MM.1S (cell line): ENCODE results near the gene RNASEH2A.
A peak's percentile ranks its signal among the peaks of the same experiment; 100 is the strongest.

Experiments
- DNase-seq: peaks from one replicate; pipeline ENCODE4 v3.0.0-alpha.2; 2015
- H2AFZ ChIP-seq: fragments of 300-600 bp; sonication (generic); 2 replicates; pipeline ENCODE4 v1.6.0; 2016; ENCODE audit warnings: antibody characterized with exemption, low read length
- H3F3A ChIP-seq: fragments of 300-600 bp; sonication (generic); 2 replicates; pipeline ENCODE4 v1.6.1; 2016; ENCODE audit warnings: mild to moderate bottlenecking, antibody characterized with exemption, low read length, moderate library complexity, mixed read lengths; ENCODE audit not compliant: insufficient read depth
- H3K27ac ChIP-seq: fragments of 300-600 bp; sonication (generic); 2 replicates; pipeline ENCODE4 v1.5.1; 2016; ENCODE audit warnings: mild to moderate bottlenecking, low read length
- H3K27me3 ChIP-seq: fragments of 300-600 bp; sonication (generic); replicated peaks from 2 replicates; pipeline ENCODE4 v1.6.0; 2016; ENCODE audit warnings: low read length; ENCODE audit not compliant: insufficient read depth
- H3K36me3 ChIP-seq: fragments of 300-600 bp; sonication (generic); replicated peaks from 2 replicates; pipeline ENCODE4 v1.6.1; 2016; ENCODE audit warnings: mild to moderate bottlenecking, low read length, mixed read lengths; ENCODE audit not compliant: insufficient read depth
- H3K4me1 ChIP-seq: fragments of 300-600 bp; sonication (generic); 2 replicates; pipeline ENCODE4 v1.6.1; 2016; ENCODE audit warnings: low read length, mixed read lengths
- H3K4me2 ChIP-seq: fragments of 300-600 bp; sonication (generic); 2 replicates; pipeline ENCODE4 v1.6.0; 2016; ENCODE audit warnings: low read depth, low read length
- H3K4me3 ChIP-seq: fragments of 300-600 bp; sonication (generic); 2 replicates; pipeline ENCODE4 v1.5.1; 2016; ENCODE audit warnings: low read length, mixed read lengths
- H3K79me2 ChIP-seq: fragments of 300-600 bp; sonication (generic); 2 replicates; pipeline ENCODE4 v1.6.1; 2016; ENCODE audit warnings: mixed run types, low read length, mixed read lengths
- H3K9ac ChIP-seq: fragments of 300-600 bp; sonication (generic); 2 replicates; pipeline ENCODE4 v1.6.1; 2016; ENCODE audit warnings: low read length, mixed read lengths
- H3K9me2 ChIP-seq: fragments of 300-600 bp; sonication (generic); replicated peaks from 2 replicates; pipeline ENCODE4 v1.6.1; 2016; ENCODE audit warnings: mild to moderate bottlenecking, low read length, mixed read lengths; ENCODE audit not compliant: insufficient read depth
- H3K9me3 ChIP-seq: fragments of 300-600 bp; sonication (generic); replicated peaks from 2 replicates; pipeline ENCODE4 v1.6.1; 2016; ENCODE audit warnings: mild to moderate bottlenecking, low read length, mixed read lengths; ENCODE audit not compliant: insufficient read depth
- H4K20me1 ChIP-seq: fragments of 300-600 bp; sonication (generic); 2 replicates; pipeline ENCODE4 v1.6.1; 2016; ENCODE audit warnings: mild to moderate bottlenecking, low read length, moderate library complexity, mixed read lengths; ENCODE audit not compliant: insufficient read depth
- EZH2 ChIP-seq: fragments of 300-600 bp; sonication (generic); optimal IDR thresholded peaks from 2 replicates; pipeline ENCODE3; 2017; ENCODE audit warnings: low read depth, mild to moderate bottlenecking, antibody characterized with exemption, low read length, mixed read lengths
- EZH2phosphoT487 ChIP-seq: fragments of 300-600 bp; sonication (generic); IDR thresholded peaks from 2 replicates; pipeline ENCODE4 v1.6.1; 2018; ENCODE audit warnings: antibody characterized with exemption, low read length
- TF ChIP-seq, protein P1 (sequence below): fragments of 300-600 bp; sonication (generic); IDR thresholded peaks from 2 replicates; pipeline ENCODE4 v1.5.1; 2016; ENCODE audit warnings: antibody characterized with exemption, low read length, mixed read lengths

Gene RNASEH2A

DNA sequence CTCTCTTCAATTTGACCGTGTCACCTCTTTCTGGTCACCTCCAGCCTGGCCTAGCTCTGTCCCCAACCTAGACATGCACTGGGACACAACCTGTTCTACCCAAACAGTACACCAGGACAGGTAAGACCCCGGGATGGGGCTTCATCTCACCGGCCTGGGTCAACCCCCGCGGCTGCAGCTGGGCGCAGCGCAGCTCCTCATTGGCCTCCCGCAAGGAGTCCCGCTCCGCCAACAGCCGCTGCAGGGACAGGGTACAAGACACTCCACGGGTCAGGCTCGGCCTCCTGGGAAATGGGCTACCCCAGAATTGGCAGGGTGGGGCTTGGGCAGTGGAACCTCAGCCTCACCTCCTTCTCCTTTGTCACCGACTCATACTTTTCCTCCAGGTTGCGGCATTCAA lies 38.7 kb upstream of the RNASEH2A start:
- H3K9me2 ChIP-seq: no peaks in the 10 kb centered on the region
- no peak overlapping the region for H2AFZ ChIP-seq
- no peak overlapping the region for H3K4me2 ChIP-seq
- H3K27ac ChIP-seq: no peak overlapping the region
- no peaks in the 10 kb centered on the region for H4K20me1 ChIP-seq
- no peaks in the 10 kb centered on the region for H3F3A ChIP-seq
- no peak overlapping the region for H3K4me3 ChIP-seq
- no peaks in the 10 kb centered on the region for H3K27me3 ChIP-seq
- no peak overlapping the region for H3K9ac ChIP-seq
- H3K4me1 ChIP-seq: peaks cover 10% of the 10 kb centered on the region
- no peaks in the 10 kb centered on the region for H3K79me2 ChIP-seq
- TF ChIP-seq EZH2 (no peak), EZH2phosphoT487 (no peak)
- TF ChIP-seq, protein P1, sequence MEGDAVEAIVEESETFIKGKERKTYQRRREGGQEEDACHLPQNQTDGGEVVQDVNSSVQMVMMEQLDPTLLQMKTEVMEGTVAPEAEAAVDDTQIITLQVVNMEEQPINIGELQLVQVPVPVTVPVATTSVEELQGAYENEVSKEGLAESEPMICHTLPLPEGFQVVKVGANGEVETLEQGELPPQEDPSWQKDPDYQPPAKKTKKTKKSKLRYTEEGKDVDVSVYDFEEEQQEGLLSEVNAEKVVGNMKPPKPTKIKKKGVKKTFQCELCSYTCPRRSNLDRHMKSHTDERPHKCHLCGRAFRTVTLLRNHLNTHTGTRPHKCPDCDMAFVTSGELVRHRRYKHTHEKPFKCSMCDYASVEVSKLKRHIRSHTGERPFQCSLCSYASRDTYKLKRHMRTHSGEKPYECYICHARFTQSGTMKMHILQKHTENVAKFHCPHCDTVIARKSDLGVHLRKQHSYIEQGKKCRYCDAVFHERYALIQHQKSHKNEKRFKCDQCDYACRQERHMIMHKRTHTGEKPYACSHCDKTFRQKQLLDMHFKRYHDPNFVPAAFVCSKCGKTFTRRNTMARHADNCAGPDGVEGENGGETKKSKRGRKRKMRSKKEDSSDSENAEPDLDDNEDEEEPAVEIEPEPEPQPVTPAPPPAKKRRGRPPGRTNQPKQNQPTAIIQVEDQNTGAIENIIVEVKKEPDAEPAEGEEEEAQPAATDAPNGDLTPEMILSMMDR: no peak
- no peaks in the 10 kb centered on the region for H3K36me3 ChIP-seq
- no peak for DNase-seq
- H3K9me3 ChIP-seq: no peaks in the 10 kb centered on the region

- Histone ChIP-seq H3F3A (peaks cover 5% of the 10 kb centered on the region; the same call in 1 of the 2 replicates), H3K4me1 (peaks cover 18% of the 10 kb centered on the region), H3K79me2 (no peaks in the 10 kb centered on the region), H3K4me3 (peak overlapping the region; percentile 27; the same call in 1 of the 2 replicates), H4K20me1 (no peaks in the 10 kb centered on the region), H3K36me3 (no peaks in the 10 kb centered on the region), H3K9me2 (no peaks in the 10 kb centered on the region), H3K4me2 (peak overlapping the region; percentile 78), H3K27me3 (no peaks in the 10 kb centered on the region), H3K27ac (no peak overlapping the region), H3K9ac (peak overlapping the region; percentile 12; the same call in 1 of the 2 replicates), H2AFZ (peak overlapping the region; percentile 56), H3K9me3 (no peaks in the 10 kb centered on the region)
- TF ChIP-seq, protein P1: peak; percentile 17; the same call in 1 of the 2 replicates
- TF ChIP-seq EZH2phosphoT487 (no peak), EZH2 (no peak)
- peak; percentile 78 for DNase-seq
These were observed 36.7 kb upstream of the RNASEH2A start for GRCh38 chr19:12769689-12770088.

DNA sequence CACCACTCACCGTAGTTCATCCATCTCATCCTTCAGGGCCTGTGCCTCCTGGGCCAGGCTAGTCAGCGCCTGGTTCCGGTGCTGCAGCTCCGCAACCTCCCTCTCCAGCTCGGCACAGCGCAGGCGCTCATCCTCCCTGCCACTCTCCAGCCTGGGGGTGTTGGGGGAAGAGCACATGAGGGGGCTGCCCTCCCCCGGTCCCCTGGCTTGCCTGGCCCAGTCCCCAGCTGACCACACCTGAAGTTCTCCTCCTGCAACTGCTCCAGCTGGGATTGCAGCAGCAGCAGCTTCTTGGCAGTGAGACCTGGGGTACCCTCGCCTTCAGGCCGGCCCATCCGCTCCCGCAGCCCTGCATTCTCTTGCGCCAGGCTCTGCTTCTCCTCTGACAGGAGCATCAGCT lies 35.5 kb upstream of the RNASEH2A start:
- Histone ChIP-seq H3K9me3 (no peaks in the 10 kb centered on the region), H3K9ac (no peak overlapping the region), H3F3A (peaks cover 6% of the 10 kb centered on the region; the same call in 1 of the 2 replicates)

More for the DNA sequence above, 35.5 kb upstream of the RNASEH2A start:
- Histone ChIP-seq H2AFZ (no peak overlapping the region), H3K4me3 (no peak overlapping the region), H3K4me1 (peaks cover 22% of the 10 kb centered on the region), H3K79me2 (no peaks in the 10 kb centered on the region), H3K27me3 (no peaks in the 10 kb centered on the region), H4K20me1 (no peaks in the 10 kb centered on the region), H3K36me3 (no peaks in the 10 kb centered on the region), H3K4me2 (no peak overlapping the region), H3K27ac (no peak overlapping the region), H3K9me2 (no peaks in the 10 kb centered on the region)
- TF ChIP-seq, protein P1: no peak
- no peak for TF ChIP-seq EZH2phosphoT487
- TF ChIP-seq EZH2: no peak
- no peak for DNase-seq
